GM21737 (cell line): ENCODE results near the gene LSAMP.

ENCODE experiments used
- ATAC-seq: cut with Tn5 transposase; IDR thresholded peaks from one replicate; pipeline ENCODE4 v1.9.1; 2021; ENCODE audit warnings: mild to moderate bottlenecking, moderate library complexity; ENCODE audit not compliant: unreplicated experiment

The LSAMP gene

GRCh38 chr3:115915061-115915460, 530.2 kb downstream of the LSAMP start:
- no peak for ATAC-seq

DNA sequence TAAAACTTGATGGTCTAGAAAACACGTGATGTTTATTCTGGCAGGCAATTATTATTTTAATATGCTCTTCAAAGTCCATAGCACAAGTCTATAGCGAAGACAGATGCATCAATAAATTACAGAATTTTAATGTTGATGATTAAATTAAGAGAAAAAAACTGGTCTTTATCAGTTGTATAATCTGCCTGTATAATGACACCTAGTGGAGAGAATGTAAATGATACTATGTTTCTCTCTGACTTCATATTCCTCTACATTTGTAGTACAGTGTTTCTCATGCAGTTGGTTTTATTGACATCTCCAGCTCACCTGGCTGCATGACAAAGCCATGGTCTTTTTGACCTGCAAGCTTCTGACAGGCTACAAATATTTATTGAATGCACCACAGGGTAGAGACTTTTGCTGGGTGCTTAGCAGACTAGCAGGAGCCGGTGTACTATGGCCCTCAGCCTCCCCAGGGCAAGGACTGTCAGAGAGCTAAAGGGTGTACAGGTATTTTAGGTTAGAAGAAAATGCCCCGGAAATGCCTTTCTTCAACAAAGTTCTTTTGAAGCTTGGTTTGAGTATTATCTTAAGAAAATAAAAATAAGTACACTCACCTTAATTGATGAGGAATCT, 532.1 kb downstream of the LSAMP start:
- ATAC-seq = no peak

- no peak for ATAC-seq
These were observed 532.9 kb downstream of the LSAMP start for GRCh38 chr3:115912372-115912771.

DNA sequence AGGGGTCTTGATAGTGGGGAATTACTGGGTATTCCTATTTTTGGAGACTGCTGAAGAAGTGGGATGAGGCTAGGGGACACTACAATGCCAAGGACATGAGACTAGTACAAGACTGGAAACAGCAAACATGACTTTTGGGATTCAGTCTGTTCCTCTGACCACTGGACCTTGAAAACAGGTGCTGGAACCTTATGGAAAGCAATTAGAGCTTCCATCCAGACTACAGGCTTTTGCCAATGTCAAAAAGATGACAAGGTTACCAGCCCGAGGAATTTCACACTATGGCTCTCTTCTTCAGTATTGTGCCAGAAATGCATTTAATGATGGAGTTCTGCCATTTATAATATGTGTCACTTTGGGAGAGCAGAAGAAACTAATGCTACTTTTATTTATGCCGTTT, 539.4 kb downstream of the LSAMP start:
- ATAC-seq = no peak

- ATAC-seq = no peak
These were observed 541.4 kb downstream of the LSAMP start for GRCh38 chr3:115903843-115904242.

DNA sequence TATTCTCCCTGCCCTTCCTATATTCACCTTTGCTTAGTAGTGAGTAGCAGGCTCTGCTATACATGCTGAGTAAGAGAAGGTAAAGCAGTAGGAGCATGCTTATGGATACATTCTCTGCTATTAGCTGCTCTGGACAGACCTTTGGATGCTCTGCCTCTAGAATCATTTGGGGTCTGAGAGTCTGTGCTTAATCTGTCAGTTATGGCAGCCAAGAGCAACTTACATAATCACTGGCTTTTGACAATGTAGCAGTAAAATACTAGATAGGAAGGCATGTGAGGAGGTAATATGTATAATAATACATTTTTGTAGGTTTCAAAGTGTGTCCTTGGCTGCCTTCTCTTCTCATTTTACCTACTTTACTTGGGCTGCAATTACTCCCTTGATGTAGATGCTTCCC, 544.3 kb downstream of the LSAMP start:
- no peak for ATAC-seq

GRCh38 chr3:115899535-115899934, 545.8 kb downstream of the LSAMP start:
- no peak for ATAC-seq

GRCh38 chr3:115898656-115899410, 546.5 kb downstream of the LSAMP start:
- no peak for ATAC-seq

DNA sequence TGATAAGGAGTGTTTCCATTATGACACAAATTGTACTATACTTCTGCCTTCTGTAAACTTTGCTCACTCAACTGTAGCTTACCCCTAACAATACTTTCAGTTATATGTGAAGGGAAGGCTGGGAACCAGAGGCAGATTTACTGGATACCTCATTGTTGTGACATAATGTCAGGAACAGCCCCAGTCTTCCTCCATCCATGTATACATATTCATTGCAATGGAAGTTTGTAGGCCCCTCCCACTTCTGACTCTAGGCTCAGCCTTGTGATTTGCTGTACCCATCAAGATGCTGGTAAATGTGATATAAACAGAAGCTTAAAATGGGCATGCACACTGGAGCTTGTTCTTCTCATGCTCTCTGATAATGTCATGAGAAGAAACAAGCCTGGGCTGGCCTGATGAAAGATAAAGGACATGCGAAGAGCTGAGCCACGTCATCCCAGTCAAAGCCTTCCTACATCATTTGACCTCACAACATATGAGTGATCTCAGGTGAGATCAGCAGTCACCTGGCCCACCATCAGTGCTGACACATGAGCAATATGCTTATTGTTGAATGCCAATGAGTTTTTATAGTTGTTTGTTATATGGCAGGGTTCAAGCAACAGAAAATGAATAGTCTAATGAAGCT, 554.2 kb downstream of the LSAMP start:
- ATAC-seq = no peak

GRCh38 chr3:115890579-115890978, 554.7 kb downstream of the LSAMP start:
- no peak for ATAC-seq

DNA sequence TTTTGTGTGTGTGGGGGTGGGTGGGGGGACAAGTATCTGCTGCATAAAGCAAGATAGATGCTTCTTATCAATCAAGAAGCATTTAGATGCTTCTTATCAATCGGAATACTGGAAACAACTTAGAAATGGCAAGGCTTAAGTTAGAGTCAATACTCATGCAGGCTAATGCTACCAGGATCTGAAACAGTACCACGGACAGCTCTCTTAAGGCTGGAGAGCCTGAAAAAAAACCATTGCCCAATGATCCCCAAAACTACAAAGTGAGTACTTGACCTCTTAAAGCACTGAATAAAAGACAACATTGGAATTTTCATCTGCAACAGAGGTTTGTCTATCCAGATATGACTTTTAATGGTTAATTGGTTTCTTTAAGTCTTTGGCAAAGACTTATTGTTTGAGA, 559.7 kb downstream of the LSAMP start:
- ATAC-seq = no peak

GRCh38 chr3:115877615-115877899, 567.7 kb downstream of the LSAMP start:
- no peak for ATAC-seq

DNA sequence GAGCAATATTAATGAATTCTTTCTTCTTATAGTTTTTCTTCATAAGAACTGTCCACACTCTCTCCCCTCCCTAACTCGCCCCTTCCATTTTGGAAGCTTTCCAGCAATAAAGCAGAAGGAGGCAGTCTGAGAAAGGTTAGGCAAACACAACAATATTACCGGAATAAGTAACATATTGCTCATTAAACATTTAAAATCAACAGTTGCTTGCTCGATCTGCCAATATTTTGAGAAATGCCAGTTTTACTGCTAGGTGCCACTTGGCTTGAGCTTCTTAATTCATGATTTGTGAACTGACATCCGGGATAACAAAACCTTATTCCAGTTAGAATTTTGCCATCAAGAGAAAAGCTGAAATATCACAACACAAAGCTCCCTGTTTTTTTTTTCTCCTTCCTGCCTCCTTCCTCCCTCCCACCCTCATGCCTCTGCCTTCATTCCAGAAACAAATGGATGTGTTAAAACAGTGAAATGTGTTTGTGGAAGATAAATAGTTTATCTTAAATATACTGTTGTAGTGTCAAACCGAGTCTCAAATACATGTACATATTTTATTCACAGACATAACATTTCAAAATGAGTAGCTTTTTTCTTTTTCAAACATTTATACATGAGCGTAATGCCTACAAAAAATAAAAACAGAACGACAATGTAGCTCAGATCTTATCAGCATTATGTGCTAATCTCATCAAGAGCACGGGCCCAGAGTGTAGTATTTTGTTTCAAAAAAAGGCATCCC, 568.2 kb downstream of the LSAMP start:
- ATAC-seq = no peak

DNA sequence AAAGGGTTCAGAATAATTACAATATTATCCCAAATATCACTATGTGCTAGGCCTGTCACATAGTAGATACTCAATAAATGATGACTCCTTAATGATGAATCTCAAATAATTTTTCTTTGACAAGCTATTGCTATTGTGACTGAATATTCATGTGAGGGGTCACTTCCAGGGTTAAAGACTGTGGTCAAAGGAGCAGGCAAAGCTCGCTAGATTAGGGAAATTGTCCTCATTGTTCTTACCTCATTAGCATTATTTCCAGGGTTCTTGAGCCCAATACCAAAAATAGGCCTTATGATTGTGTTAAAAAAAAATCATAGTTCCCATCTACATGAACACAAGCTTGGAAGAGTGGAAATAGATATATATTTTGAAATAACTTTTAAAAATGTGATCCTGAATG, 569.8 kb downstream of the LSAMP start:
- ATAC-seq = no peak

- no peak for ATAC-seq
These were observed 573.6 kb downstream of the LSAMP start for GRCh38 chr3:115871735-115872134.

DNA sequence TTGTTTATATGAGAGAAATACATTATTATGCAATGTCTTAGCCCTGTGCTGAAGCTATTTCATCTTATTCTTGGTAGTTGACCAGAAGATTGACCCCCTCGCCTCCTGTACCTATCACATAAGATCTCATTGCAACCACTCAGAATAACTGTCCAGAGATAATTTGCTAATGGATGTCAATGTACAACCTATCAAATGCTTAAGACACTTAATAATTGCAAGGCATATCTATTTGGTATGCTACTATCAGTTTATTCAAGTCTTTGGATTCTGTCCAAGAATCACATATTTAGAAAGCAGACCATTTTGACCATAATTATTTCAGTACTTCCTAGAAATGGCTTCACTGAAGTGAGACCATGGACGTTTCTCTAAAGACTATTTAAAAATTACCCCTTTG, 580.4 kb downstream of the LSAMP start:
- no peak for ATAC-seq

GRCh38 chr3:115862849-115863248, 582.4 kb downstream of the LSAMP start:
- ATAC-seq = no peak

- no peak for ATAC-seq
These were observed 583.2 kb downstream of the LSAMP start for GRCh38 chr3:115862099-115862498.

- no peak for ATAC-seq
These were observed 584.0 kb downstream of the LSAMP start for GRCh38 chr3:115861166-115861733.

GRCh38 chr3:115860766-115861165, 584.5 kb downstream of the LSAMP start:
- no peak for ATAC-seq

- no peak for ATAC-seq
These were observed 586.1 kb downstream of the LSAMP start for GRCh38 chr3:115859002-115859807.
